Right lobe of liver (tissue), 6 donors: Measurements from ENCODE around the gene PCP2. TPM values are rescaled to one million over a fixed set of nuclear protein-coding genes. Genes with fewer than 3 reads are reported as not detected.

ENCODE experiments used
- ATAC-seq, 4 donors: fragments of 200-7000 bp; cut with Tn5 transposase; one replicate each; pipeline ENCODE4 v1.9.1; 2020; ENCODE audit warnings: mild to moderate bottlenecking in 4 of 4, moderate library complexity in 4 of 4
- DNase-seq, 3 donors: peaks; one replicate each; pipeline ENCODE4 v3.0.0-alpha.2; 2020
- H3K27ac ChIP-seq, 3 donors: fragments of 200-600 bp; one replicate each; pipeline ENCODE4 v1.8.0; 2022
- H3K27me3 ChIP-seq, 2 donors: fragments of 200-600 bp; one replicate each; pipeline ENCODE4 v1.8.0; 2022
- H3K36me3 ChIP-seq, 4 donors: fragments of 200-600 bp; sonication (generic) in 1 of 4; one replicate each; pipeline versions ENCODE4 v1.5.1 to v1.8.0; 2017 to 2022; ENCODE audit warnings: control low read depth in 1 of 4
- H3K4me1 ChIP-seq, 4 donors: fragments of 200-600 bp; sonication (generic) in 1 of 4; one replicate each; pipeline versions ENCODE4 v1.5.1 to v1.8.0; 2017 to 2022; ENCODE audit warnings: control low read depth in 1 of 4
- H3K4me3 ChIP-seq, 3 donors: fragments of 200-600 bp; one replicate each; pipeline ENCODE4 v1.8.0; 2022
- H3K9me3 ChIP-seq, 4 donors: fragments of 200-600 bp; sonication (generic) in 1 of 4; one replicate each; pipeline versions ENCODE4 v1.5.1 to v1.8.0; 2017 to 2022; ENCODE audit warnings: control low read depth in 1 of 4
- CTCF ChIP-seq, 4 donors: fragments of 200-600 bp in 3 of 4; fragments of 450-650 bp in 1 of 4; IDR thresholded peaks; one replicate each; pipeline versions ENCODE4 v1.5.1 to v1.8.0; 2016 to 2022; ENCODE audit warnings: antibody characterized with exemption in 4 of 4, mild to moderate bottlenecking in 2 of 4
- POLR2A ChIP-seq: fragments of 450-650 bp; IDR thresholded peaks from one replicate; pipeline ENCODE4 v1.6.1; 2017; ENCODE audit warnings: antibody characterized with exemption, mild to moderate bottlenecking
- WGBS: methylation state at CpG from one replicate; pipeline ENCODE4 v1.1.6; 2018; ENCODE audit warnings: low coverage, low lambda C conversion rate; ENCODE audit not compliant: insufficient coverage; ENCODE audit errors: missing lambda C conversion rate; 5-methylcytosine and 5-hydroxymethylcytosine counted together
- intact Hi-C, 2 donors: fragments of 100-400 bp; cut with DNase I; formaldehyde crosslinking; loops; one replicate each; pipeline versions ENCODE4 v1.11.2 to v1.14.1; 2022
- total RNA-seq, 6 experiments: library from RNA; depleted of rRNA in 2 of 6; stranded (reverse); fragments of >200 nt in 2 of 6; fragmentation: NEBNext Ultra II Directional in 3 of 6; extraction: Animal tissue kit (Norgen Biotek cat#: 25700) in 3 of 6; gene quantifications; one replicate each; pipeline versions ENCODE4 v1.1.0 to v1.2.4, GENCODE V29; 2016 to 2023
- donor health status: DM: no; HTN: yes; CAD: no.
- donor health status: DM: no; HTN: no; CAD: no.
- donor health status: DM: no; HTN: no; CAD: no.
- donor health status: DM: no; HTN: yes; CAD: no.
- donor health status: DM: no; HTN: yes; CAD: no.

Gene PCP2
- total RNA-seq, 6 experiments from 2014 or later: 0.90 to 1.5 (median 0.95) TPM; not detected in 3

- Histone ChIP-seq H3K36me3 (no peaks in the 10 kb centered on the region), H3K9me3 (no peaks in the 10 kb centered on the region), H3K27me3 (no peaks in the 10 kb centered on the region), H3K4me1 (peaks cover 0 to 4% (median 0%) of the 10 kb centered on the region in 4 donors), H3K27ac (no peak overlapping the region), H3K4me3 (no peak overlapping the region)
- ATAC-seq: no peak
- WGBS: 87% methylated on average over 3 of the region's 27 CpGs
- intact Hi-C loops: no loop called here
- TF ChIP-seq POLR2A: no peak
- no peak for TF ChIP-seq CTCF (IDR thresholded peaks at IDR 0.05)
- peak in 1 of 3 donors; percentile 45 for DNase-seq
Measured at GRCh38 chr19:7642295-7643030, 8.9 kb upstream of the PCP2 start.

- TF ChIP-seq CTCF (IDR thresholded peaks at IDR 0.05) (no peak), POLR2A (no peak)
- intact Hi-C loops: no loop called here
- DNase-seq (no peak), ATAC-seq (no peak)
- 93% methylated on average over 21 of the region's 43 CpGs for WGBS
- Histone ChIP-seq H3K27me3 (no peaks in the 10 kb centered on the region), H3K4me1 (peaks cover 0 to 4% (median 0%) of the 10 kb centered on the region in 4 donors), H3K27ac (no peak overlapping the region), H3K36me3 (no peaks in the 10 kb centered on the region), H3K9me3 (no peaks in the 10 kb centered on the region), H3K4me3 (no peak overlapping the region)
Measured at GRCh38 chr19:7641290-7642276, 8.1 kb upstream of the PCP2 start.

GRCh38 chr19:7640803-7641202 is 7.3 kb upstream of the PCP2 start:
- TF ChIP-seq POLR2A (no peak), CTCF (IDR thresholded peaks at IDR 0.05) (no peak)
- no peak overlapping the region for H3K4me3 ChIP-seq
- no peaks in the 10 kb centered on the region for H3K27me3 ChIP-seq
- H3K27ac ChIP-seq: no peak overlapping the region
- WGBS: 93% methylated on average over 3 of the region's 11 CpGs
- no peaks in the 10 kb centered on the region for H3K36me3 ChIP-seq
- ATAC-seq (no peak), DNase-seq (no peak)
- intact Hi-C loops: no loop called here
- peaks cover 0 to 4% (median 0%) of the 10 kb centered on the region in 4 donors for H3K4me1 ChIP-seq
- no peaks in the 10 kb centered on the region for H3K9me3 ChIP-seq

GRCh38 chr19:7639863-7640348 is 6.4 kb upstream of the PCP2 start:
- H3K27me3 ChIP-seq: no peaks in the 10 kb centered on the region
- no peaks in the 10 kb centered on the region for H3K36me3 ChIP-seq
- H3K27ac ChIP-seq: no peak overlapping the region
- H3K9me3 ChIP-seq: no peaks in the 10 kb centered on the region
- WGBS: 78% methylated on average over 5 of the region's 13 CpGs
- TF ChIP-seq POLR2A: no peak
- TF ChIP-seq CTCF (IDR thresholded peaks at IDR 0.05): no peak
- ATAC-seq (no peak), DNase-seq (no peak)
- no peak overlapping the region for H3K4me3 ChIP-seq
- H3K4me1 ChIP-seq: peaks cover 0 to 4% (median 0%) of the 10 kb centered on the region in 4 donors
- intact Hi-C loops: no loop called here
